Peyer's patch (tissue), 4 donors: ENCODE measurements around the gene CA9. TPM values are rescaled to one million over a fixed set of nuclear protein-coding genes. Genes with fewer than 3 reads are reported as not detected.
A peak's percentile ranks its signal among the peaks of the same experiment; 100 is the strongest.

ENCODE experiments used
- DNase-seq, 3 donors: peaks; one replicate each; pipeline ENCODE4 v3.0.0-alpha.2; 2017 to 2019
- H3K27ac ChIP-seq, 4 donors: fragments of 200-600 bp; sonication (generic); one replicate each; pipeline ENCODE4 v1.5.1; 2016 to 2019
- H3K27me3 ChIP-seq, 2 donors: fragments of 200-600 bp; sonication (generic); one replicate each; pipeline ENCODE4 v1.5.1; 2019
- H3K36me3 ChIP-seq, 3 donors: fragments of 200-600 bp; sonication (generic); one replicate each; pipeline ENCODE4 v1.5.1; 2016 to 2019
- H3K4me1 ChIP-seq, 4 donors: fragments of 200-600 bp; sonication (generic); one replicate each; pipeline ENCODE4 v1.5.1; 2016 to 2019
- H3K4me3 ChIP-seq, 4 donors: fragments of 200-600 bp; sonication (generic); 1 replicate in 3 of 4; 2 replicates in 1 of 4; pipeline ENCODE4 v1.5.1; 2016 to 2019; ENCODE audit warnings: mild to moderate bottlenecking in 1 of 4
- H3K9me3 ChIP-seq, 4 donors: fragments of 200-600 bp; sonication (generic); one replicate each; pipeline ENCODE4 v1.5.1; 2016 to 2019; ENCODE audit warnings: mild to moderate bottlenecking in 1 of 4
- POLR2A ChIP-seq, 2 donors: fragments of 450-650 bp; IDR thresholded peaks; one replicate each; pipeline ENCODE4 v1.5.1; 2017; ENCODE audit warnings: antibody characterized with exemption in 2 of 2, mild to moderate bottlenecking in 2 of 2, moderate library complexity in 2 of 2
- total RNA-seq, 4 donors: library from RNA; depleted of rRNA; stranded (reverse); fragments of >200 nt; gene quantifications; one replicate each; pipeline ENCODE4 v1.1.0, GENCODE V29; 2016
- TF ChIP-seq, protein P1 (sequence below), 6 experiments: fragments of 450-650 bp in 4 of 6; fragments of 200-600 bp in 2 of 6; sonication (generic) in 1 of 6; IDR thresholded peaks; one replicate each; pipeline ENCODE4 v1.5.1; 2017 to 2019; ENCODE audit warnings: antibody characterized with exemption in 6 of 6, mild to moderate bottlenecking in 3 of 6, moderate library complexity in 1 of 6

CA9 gene
- total RNA-seq, 4 donors from 2014 or later: 1.6 to 6.3 (median 5.2) TPM

DNA sequence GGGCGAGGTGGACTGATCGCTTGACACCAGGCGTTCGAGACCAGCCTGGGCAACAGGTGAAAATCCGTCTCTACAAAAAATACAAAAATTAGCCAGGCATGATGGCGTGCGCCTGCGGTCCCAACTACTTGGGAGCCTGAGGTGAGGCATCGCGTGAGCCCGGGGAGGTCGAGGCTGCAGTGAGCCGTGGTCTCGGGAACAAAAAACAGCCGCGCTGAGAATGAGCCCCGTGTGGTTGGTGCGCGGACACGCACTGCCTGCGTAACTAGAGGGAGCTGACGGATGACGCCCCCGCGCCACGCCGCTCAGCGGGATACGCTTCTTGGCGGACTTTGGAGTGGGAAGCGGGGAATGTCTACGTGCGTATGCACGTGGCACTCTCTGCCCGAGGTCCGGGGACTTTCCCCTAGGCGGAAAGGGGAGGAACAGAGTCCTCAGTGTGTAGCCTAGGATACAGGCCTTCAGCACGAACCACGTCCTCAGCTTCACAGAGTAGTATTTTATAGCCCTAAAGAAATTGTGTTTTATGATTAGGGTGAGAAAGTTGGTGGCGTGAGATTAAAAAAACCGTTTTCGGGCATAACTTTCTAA is 16.1 kb upstream of the CA9 start, which contains the start of gene RMRP:
Gene RMRP (minus strand): TSS at position 474 of the 591 bp plus-strand sequence.
- TF ChIP-seq, protein P1, sequence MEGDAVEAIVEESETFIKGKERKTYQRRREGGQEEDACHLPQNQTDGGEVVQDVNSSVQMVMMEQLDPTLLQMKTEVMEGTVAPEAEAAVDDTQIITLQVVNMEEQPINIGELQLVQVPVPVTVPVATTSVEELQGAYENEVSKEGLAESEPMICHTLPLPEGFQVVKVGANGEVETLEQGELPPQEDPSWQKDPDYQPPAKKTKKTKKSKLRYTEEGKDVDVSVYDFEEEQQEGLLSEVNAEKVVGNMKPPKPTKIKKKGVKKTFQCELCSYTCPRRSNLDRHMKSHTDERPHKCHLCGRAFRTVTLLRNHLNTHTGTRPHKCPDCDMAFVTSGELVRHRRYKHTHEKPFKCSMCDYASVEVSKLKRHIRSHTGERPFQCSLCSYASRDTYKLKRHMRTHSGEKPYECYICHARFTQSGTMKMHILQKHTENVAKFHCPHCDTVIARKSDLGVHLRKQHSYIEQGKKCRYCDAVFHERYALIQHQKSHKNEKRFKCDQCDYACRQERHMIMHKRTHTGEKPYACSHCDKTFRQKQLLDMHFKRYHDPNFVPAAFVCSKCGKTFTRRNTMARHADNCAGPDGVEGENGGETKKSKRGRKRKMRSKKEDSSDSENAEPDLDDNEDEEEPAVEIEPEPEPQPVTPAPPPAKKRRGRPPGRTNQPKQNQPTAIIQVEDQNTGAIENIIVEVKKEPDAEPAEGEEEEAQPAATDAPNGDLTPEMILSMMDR (IDR thresholded peaks at IDR 0.05): peak in 3 of 6 experiments; percentile 59 to 71 (median 64)
- peak; percentile 70 to 88 for TF ChIP-seq POLR2A (IDR thresholded peaks at IDR 0.05)
- peaks cover 0 to 38% (median 6%) of the 10 kb centered on the region in 4 donors for H3K4me1 ChIP-seq
- H3K36me3 ChIP-seq: peaks cover 0 to 6% (median 0%) of the 10 kb centered on the region in 3 donors
- H3K27me3 ChIP-seq: no peaks in the 10 kb centered on the region
- peak within 1 kb of the TSS; percentile 91 to 99 (median 94) for H3K27ac ChIP-seq
- no peaks in the 10 kb centered on the region for H3K9me3 ChIP-seq
- peak; percentile 92 to 97 (median 96) for DNase-seq
- peak within 1 kb of the TSS; percentile 72 to 99 (median 86) for H3K4me3 ChIP-seq

DNA sequence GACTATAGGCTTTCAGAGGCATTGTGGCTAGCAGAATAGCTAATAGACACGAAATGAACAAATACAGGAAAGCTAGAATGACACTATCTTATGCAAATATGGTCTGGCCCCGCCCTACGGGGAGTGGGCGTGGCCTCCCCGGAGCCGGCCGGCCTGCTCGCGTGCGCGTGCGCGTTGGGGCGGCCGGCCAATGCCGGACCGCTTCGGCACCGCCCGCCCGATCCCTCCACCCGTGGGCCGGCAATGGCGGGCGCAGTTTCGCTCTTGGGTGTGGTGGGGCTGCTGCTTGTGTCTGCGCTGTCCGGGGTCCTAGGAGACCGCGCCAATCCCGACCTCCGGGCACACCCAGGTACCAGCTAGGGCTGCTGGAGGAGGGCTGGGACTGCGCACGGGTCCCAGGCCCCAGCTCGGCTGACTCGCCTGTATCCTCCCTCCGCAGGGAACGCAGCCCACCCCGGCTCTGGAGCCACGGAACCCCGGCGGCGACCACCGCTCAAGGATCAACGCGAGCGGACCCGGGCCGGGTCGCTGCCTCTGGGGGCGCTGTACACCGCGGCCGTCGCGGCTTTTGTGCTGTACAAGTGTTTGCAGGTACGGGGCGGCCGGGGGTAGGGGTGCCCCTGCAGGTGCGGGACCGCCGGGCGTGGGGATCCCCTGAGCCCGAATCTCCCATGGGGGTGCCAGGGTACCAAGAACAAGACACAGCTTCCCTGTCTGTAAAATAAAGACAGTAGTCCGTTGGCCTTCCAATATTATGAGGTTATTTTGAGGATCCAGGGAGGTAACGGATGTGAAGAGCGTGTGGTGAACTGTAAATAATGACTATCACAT is 15.4 kb upstream of the CA9 start, which contains the start of gene CCDC107:
Gene CCDC107 (plus strand): TSS at position 156 of the 831 bp plus-strand sequence. CDS start 88 bp downstream, at position 244.
- peaks cover 0 to 6% (median 0%) of the 10 kb centered on the region in 3 donors for H3K36me3 ChIP-seq
- peak within 1 kb of the TSS; percentile 72 to 99 (median 86) for H3K4me3 ChIP-seq
- H3K27me3 ChIP-seq: no peaks in the 10 kb centered on the region
- DNase-seq: peak; percentile 84 to 92 (median 92)
- no peaks in the 10 kb centered on the region for H3K9me3 ChIP-seq
- H3K4me1 ChIP-seq: peaks cover 0 to 32% (median 6%) of the 10 kb centered on the region in 4 donors
- peak; percentile 89 to 94 for TF ChIP-seq POLR2A (IDR thresholded peaks at IDR 0.05)
- TF ChIP-seq, protein P1 (IDR thresholded peaks at IDR 0.05): peak; percentile 34 to 79 (median 70)
- peak within 1 kb of the TSS; percentile 91 to 99 (median 94) for H3K27ac ChIP-seq

DNA sequence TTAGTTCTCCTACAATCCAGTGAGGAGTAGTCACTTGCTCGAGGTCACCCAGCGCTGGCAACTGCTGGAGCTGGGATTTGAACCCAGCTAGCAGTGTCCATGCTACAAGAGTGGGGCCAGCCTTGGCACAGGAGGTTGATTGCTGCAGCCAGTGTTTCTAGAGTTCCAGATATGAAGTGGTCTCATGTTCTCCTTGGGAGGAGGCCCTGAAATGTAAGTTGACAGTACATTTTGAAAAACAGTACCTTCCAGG is 14.8 kb upstream of the CA9 start:
- TF ChIP-seq, protein P1 (IDR thresholded peaks at IDR 0.05): no peak
- no peak for TF ChIP-seq POLR2A (IDR thresholded peaks at IDR 0.05)
- H3K27ac ChIP-seq: peak overlapping the region; percentile 91 to 99 (median 94)
- DNase-seq: peak in 1 of 3 donors; percentile 63
- H3K4me3 ChIP-seq: peak overlapping the region; percentile 72 to 99 (median 86)
- H3K27me3 ChIP-seq: no peaks in the 10 kb centered on the region
- no peaks in the 10 kb centered on the region for H3K9me3 ChIP-seq
- peaks cover 0 to 6% (median 0%) of the 10 kb centered on the region in 3 donors for H3K36me3 ChIP-seq
- peaks cover 0 to 32% (median 6%) of the 10 kb centered on the region in 4 donors for H3K4me1 ChIP-seq

DNA sequence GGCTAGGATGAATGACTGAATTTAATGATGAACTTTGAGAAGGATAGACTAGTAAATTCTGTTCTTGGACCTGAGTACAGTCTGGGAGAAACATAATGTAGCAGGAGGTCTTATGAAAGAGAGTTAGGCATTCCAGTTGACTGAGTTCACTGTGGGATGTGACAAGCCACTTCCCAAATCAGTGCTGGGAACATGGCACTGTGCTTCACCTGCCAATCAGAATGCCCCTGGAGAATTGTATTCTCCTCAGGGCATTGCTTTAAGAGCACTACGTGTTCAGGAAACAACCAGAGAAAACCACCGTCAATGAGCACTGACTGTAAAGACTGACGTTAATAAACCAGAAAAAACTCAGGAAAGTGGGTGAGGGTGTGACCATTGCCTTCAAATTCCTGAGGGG is 14.4 kb upstream of the CA9 start:
- H3K36me3 ChIP-seq: peaks cover 0 to 6% (median 0%) of the 10 kb centered on the region in 3 donors
- no peaks in the 10 kb centered on the region for H3K27me3 ChIP-seq
- H3K9me3 ChIP-seq: no peaks in the 10 kb centered on the region
- peak overlapping the region in 3 of 4 donors; percentile 72 to 99 (median 92) for H3K4me3 ChIP-seq
- H3K4me1 ChIP-seq: peaks cover 0 to 33% (median 6%) of the 10 kb centered on the region in 4 donors
- TF ChIP-seq, protein P1 (IDR thresholded peaks at IDR 0.05): no peak
- no peak for TF ChIP-seq POLR2A (IDR thresholded peaks at IDR 0.05)
- peak overlapping the region; percentile 91 to 99 (median 94) for H3K27ac ChIP-seq
- DNase-seq: peak in 1 of 3 donors; percentile 43

DNA sequence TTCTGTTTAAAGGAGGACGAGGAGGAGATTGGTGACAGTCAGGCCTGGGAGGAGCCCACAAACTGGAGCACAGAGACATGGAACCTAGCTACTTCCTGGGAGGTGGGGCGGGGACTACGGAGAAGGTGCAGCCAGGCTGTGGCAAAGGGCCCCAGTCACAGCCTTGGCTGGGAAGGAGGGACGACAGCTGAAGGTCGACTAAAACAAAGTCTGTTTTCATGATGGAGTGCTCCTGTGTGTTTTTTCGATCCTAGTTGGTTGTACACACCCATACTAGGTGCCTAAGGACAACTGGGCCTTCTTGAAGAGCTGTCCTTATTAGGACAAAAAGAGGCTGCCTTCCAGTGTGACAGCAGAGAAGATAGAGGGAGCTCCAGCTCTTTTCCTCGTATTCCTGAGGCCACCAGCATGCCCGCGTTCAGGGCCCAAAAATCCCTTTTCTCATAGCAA is 12.7 kb upstream of the CA9 start:
- Histone ChIP-seq H3K36me3 (peaks cover 0 to 6% (median 0%) of the 10 kb centered on the region in 3 donors), H3K9me3 (no peaks in the 10 kb centered on the region), H3K27ac (peak overlapping the region; percentile 26 to 99 (median 94)), H3K4me1 (peaks cover 0 to 39% (median 9%) of the 10 kb centered on the region in 4 donors), H3K27me3 (no peaks in the 10 kb centered on the region), H3K4me3 (no peak overlapping the region)
- TF ChIP-seq, protein P1 (IDR thresholded peaks at IDR 0.05): peak in 3 of 6 experiments; percentile 55 to 73 (median 61)
- TF ChIP-seq POLR2A (IDR thresholded peaks at IDR 0.05): peak in 1 of 2 donors; percentile 41
- DNase-seq: peak in 2 of 3 donors; percentile 75 to 77
